ENCODE measurements around the gene DYRK3. TPM values are rescaled to one million over a fixed set of nuclear protein-coding genes. Genes with fewer than 3 reads are reported as not detected.

The DYRK3 gene
- total and polyA plus RNA-seq, 5 donors, result 15.7 to 29.8 (median 22.5) TPM

GRCh38 chr1:206661161-206661820 lies 26.0 kb downstream of the DYRK3 start:
- 76% methylated on average over 11 of the region's 11 CpGs for WGBS
- H3K27ac ChIP-seq (ENCODE audit: low read length), result peak overlapping the region; percentile 50
- no peak for DNase-seq
- peaks cover 29% of the 10 kb centered on the region for H3K4me1 ChIP-seq (ENCODE audit: control insufficient read depth, insufficient read depth, low read length)
- intact Hi-C loops (cut with DNase I), result no loop called here
- no peak overlapping the region for H3K4me3 ChIP-seq (ENCODE audit: low read length)
- H3K27me3 ChIP-seq (ENCODE audit: control insufficient read depth, insufficient read depth), result no peaks in the 10 kb centered on the region
- ATAC-seq, result no peak
- H3K9me3 ChIP-seq (ENCODE audit: control insufficient read depth, low read length), result no peaks in the 10 kb centered on the region

- DNase-seq (no peak), ATAC-seq (no peak)
- intact Hi-C loops (cut with DNase I), result loop anchor here in 1 of 4 donors (2.0 kb wide), 1 partner anchor 28 kb away; the partner anchor contains the start of gene DYRK3
- H3K9me3 ChIP-seq (ENCODE audit: control insufficient read depth, low read length), result no peaks in the 10 kb centered on the region
- H3K4me1 ChIP-seq (ENCODE audit: control insufficient read depth, insufficient read depth, low read length), result peaks cover 29% of the 10 kb centered on the region
- H3K27me3 ChIP-seq (ENCODE audit: control insufficient read depth, insufficient read depth), result no peaks in the 10 kb centered on the region
- H3K27ac ChIP-seq (ENCODE audit: low read length), result peak overlapping the region; percentile 42
- no peak overlapping the region for H3K4me3 ChIP-seq (ENCODE audit: low read length)
- 74% methylated on average over 3 of the region's 3 CpGs for WGBS
Measured at GRCh38 chr1:206662396-206663092, 27.2 kb downstream of the DYRK3 start.

DNA sequence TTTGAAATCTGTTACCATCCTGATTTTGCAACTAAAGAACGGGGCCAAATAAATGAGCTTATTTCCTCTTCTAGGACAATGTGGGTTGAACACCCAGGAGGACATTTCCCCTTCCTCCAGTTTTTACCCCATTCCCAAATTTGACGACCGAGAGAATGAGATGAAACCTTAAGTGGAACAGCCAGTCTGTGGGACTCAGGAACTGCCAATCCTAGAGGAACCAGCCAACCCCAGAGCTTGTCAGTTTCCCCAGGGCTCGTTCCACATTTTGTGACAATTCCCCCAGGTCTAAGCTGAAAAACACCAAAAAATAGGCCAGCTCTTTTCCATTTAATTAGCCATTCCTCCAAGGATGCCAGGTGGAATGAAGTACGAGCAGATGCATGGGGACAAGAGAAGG lies 28.0 kb downstream of the DYRK3 start:
- Histone ChIP-seq H3K9me3 (ENCODE audit: control insufficient read depth, low read length) (no peaks in the 10 kb centered on the region), H3K4me1 (ENCODE audit: control insufficient read depth, insufficient read depth, low read length) (peaks cover 23% of the 10 kb centered on the region), H3K4me3 (ENCODE audit: low read length) (no peak overlapping the region), H3K27me3 (ENCODE audit: control insufficient read depth, insufficient read depth) (no peaks in the 10 kb centered on the region), H3K27ac (ENCODE audit: low read length) (peak overlapping the region; percentile 100)
- DNase-seq (no peak), ATAC-seq (no peak)
- intact Hi-C loops (cut with DNase I), result loop anchor here in 1 of 4 donors (2.0 kb wide), 1 partner anchor 29 kb away; the partner anchor contains the start of gene DYRK3
- WGBS, result 32% methylated on average over 5 of the region's 5 CpGs

- no peak overlapping the region for H3K4me3 ChIP-seq (ENCODE audit: low read length)
- WGBS, result 8% methylated on average over 20 of the region's 20 CpGs
- H3K4me1 ChIP-seq (ENCODE audit: control insufficient read depth, insufficient read depth, low read length), result peaks cover 19% of the 10 kb centered on the region
- ATAC-seq, result peak; percentile 71 to 76
- H3K9me3 ChIP-seq (ENCODE audit: control insufficient read depth, low read length), result no peaks in the 10 kb centered on the region
- intact Hi-C loops (cut with DNase I), result loop anchor here in 2 of 4 donors (2.0 kb wide), 1 partner anchor 29 kb away; the partner anchor contains the start of gene DYRK3 (in 2 of the 2)
- DNase-seq, result peak; percentile 37 to 83 (median 82)
- H3K27me3 ChIP-seq (ENCODE audit: control insufficient read depth, insufficient read depth), result no peaks in the 10 kb centered on the region
- peak overlapping the region; percentile 100 for H3K27ac ChIP-seq (ENCODE audit: low read length)
Measured at GRCh38 chr1:206663832-206664652, 28.7 kb downstream of the DYRK3 start.

DNA sequence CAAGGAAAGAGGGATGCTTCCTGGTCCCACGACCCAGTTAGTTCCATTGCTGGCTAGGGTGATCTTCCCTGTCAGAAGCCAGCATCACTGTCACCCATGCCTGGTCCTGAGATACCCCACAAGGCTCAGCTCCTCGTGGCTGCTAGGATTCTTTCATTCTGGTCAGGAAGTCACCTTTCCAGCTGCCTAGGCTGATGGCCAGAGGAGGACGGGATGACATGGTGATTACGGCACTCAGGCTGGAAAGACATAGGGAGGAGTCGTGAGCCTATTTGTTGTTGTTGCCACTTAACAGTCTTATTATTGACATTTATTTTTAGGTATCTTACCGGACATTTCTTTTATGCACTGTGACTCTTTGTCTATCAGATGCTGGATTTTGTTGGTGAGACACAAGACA lies 29.4 kb downstream of the DYRK3 start:
- H3K4me1 ChIP-seq (ENCODE audit: control insufficient read depth, insufficient read depth, low read length), result peaks cover 13% of the 10 kb centered on the region
- H3K27ac ChIP-seq (ENCODE audit: low read length), result peak overlapping the region; percentile 92
- H3K4me3 ChIP-seq (ENCODE audit: low read length), result peak overlapping the region; percentile 29
- ATAC-seq (peak; percentile 64 to 66), DNase-seq (peak; percentile 41 to 62 (median 62))
- no peaks in the 10 kb centered on the region for H3K27me3 ChIP-seq (ENCODE audit: control insufficient read depth, insufficient read depth)
- WGBS, result 41% methylated on average over 6 of the region's 6 CpGs
- no peaks in the 10 kb centered on the region for H3K9me3 ChIP-seq (ENCODE audit: control insufficient read depth, low read length)
- intact Hi-C loops (cut with DNase I), result loop anchor here in 1 of 4 donors (2.0 kb wide), 1 partner anchor 30 kb away; the partner anchor contains the start of gene DYRK3

- WGBS, result 87% methylated on average over 3 of the region's 3 CpGs
- H3K27me3 ChIP-seq (ENCODE audit: control insufficient read depth, insufficient read depth), result no peaks in the 10 kb centered on the region
- intact Hi-C loops (cut with DNase I), result no loop called here
- peak overlapping the region; percentile 90 for H3K27ac ChIP-seq (ENCODE audit: low read length)
- no peaks in the 10 kb centered on the region for H3K9me3 ChIP-seq (ENCODE audit: control insufficient read depth, low read length)
- no peak for ATAC-seq
- DNase-seq, result no peak
- H3K4me3 ChIP-seq (ENCODE audit: low read length), result peak overlapping the region; percentile 29
- peaks cover 9% of the 10 kb centered on the region for H3K4me1 ChIP-seq (ENCODE audit: control insufficient read depth, insufficient read depth, low read length)
Measured at GRCh38 chr1:206666031-206666561, 30.8 kb downstream of the DYRK3 start.

DNA sequence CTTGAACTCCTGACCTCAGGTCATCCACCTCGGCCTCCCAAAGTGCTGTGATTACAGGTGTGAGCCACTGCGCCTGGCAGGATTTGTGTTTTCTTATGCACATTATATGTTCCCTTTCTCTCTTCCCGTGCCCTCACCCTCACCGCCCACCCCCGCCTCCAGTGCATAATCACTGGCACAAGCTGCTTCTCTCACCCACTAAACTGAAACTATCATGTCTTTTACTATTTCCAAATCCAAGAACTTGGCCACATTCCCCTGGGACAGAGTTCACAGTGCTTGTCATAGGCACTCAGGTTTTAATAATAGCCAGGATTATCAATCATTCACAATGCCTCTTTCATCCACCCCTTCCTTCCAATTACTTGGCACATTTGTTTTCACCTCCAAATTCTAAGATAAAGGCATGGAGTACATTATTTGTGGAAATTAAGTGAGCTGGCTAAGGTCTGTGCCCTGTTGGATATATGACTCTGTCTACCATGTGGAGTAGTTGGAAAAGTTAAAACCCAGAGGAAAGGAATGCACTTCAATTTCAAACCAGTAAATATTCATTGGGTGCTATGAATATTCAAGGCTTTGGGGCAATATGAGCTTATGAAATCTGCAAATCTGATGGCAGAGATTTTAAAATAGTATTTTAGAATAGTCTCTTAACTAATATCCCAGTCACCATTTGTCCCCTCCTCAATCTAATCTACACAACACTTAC lies 31.8 kb downstream of the DYRK3 start:
- no peak overlapping the region for H3K4me3 ChIP-seq (ENCODE audit: low read length)
- intact Hi-C loops (cut with DNase I), result no loop called here
- DNase-seq, result no peak
- H3K27me3 ChIP-seq (ENCODE audit: control insufficient read depth, insufficient read depth), result no peaks in the 10 kb centered on the region
- H3K27ac ChIP-seq (ENCODE audit: low read length), result peak overlapping the region; percentile 87
- 66% methylated on average over 5 of the region's 5 CpGs for WGBS
- H3K4me1 ChIP-seq (ENCODE audit: control insufficient read depth, insufficient read depth, low read length), result peaks cover 10% of the 10 kb centered on the region
- H3K9me3 ChIP-seq (ENCODE audit: control insufficient read depth, low read length), result no peaks in the 10 kb centered on the region
- peak; percentile 13 to 22 for ATAC-seq

DNA sequence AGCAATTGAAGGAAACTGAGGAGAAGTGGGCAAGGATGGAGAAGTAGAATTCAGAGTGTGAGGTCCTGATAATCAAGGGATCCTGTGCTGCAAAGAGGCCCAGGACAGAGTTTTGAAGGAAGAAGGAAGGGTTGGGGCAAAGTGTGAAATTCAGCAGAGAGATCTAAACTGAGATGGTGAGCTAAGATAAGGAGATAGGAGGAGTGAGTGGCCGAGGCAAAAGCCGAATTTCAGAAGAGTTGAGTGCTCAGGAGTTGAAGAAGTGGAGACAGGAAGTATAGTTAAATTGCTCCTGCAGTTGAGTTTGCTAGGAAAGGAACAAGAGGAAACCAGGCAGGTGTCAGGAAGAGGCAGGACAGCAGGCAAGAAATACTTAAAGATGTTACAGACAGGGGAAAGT lies 33.0 kb downstream of the DYRK3 start:
- no peaks in the 10 kb centered on the region for H3K9me3 ChIP-seq (ENCODE audit: control insufficient read depth, low read length)
- H3K27ac ChIP-seq (ENCODE audit: low read length), result no peak overlapping the region
- H3K27me3 ChIP-seq (ENCODE audit: control insufficient read depth, insufficient read depth), result no peaks in the 10 kb centered on the region
- ATAC-seq, result no peak
- no peak overlapping the region for H3K4me3 ChIP-seq (ENCODE audit: low read length)
- peaks cover 10% of the 10 kb centered on the region for H3K4me1 ChIP-seq (ENCODE audit: control insufficient read depth, insufficient read depth, low read length)
- no peak for DNase-seq
- WGBS, result 44% methylated on average over 2 of the region's 2 CpGs
- intact Hi-C loops (cut with DNase I), result no loop called here

DNA sequence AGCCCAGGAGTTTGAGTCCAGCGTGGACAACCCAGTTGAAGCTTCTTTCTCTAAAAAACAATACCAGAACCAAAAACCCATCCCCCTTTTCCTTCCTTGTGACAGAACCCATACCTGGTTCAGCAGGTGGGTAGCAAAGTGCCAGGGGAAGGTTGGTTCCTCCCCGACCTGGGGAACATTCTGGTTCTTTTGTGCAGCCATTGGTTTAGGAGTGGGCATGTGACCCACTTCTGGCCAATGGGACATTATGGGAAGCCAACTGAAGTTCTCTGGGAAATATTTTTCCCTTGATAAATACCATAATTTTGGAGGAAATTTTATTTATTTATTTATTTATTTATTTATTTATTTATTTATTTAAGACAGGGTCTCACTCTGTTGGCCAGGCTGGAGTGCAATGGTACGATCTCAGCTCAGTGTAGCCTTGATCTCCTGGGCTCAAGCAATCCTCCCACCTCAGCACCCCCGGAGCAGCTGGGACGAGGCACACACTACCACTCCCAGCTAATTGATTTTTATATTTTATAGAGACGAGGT lies 33.6 kb downstream of the DYRK3 start:
- peaks cover 6% of the 10 kb centered on the region for H3K4me1 ChIP-seq (ENCODE audit: control insufficient read depth, insufficient read depth, low read length)
- DNase-seq (no peak), ATAC-seq (no peak)
- H3K9me3 ChIP-seq (ENCODE audit: control insufficient read depth, low read length), result no peaks in the 10 kb centered on the region
- 86% methylated on average over 6 of the region's 6 CpGs for WGBS
- intact Hi-C loops (cut with DNase I), result no loop called here
- H3K27me3 ChIP-seq (ENCODE audit: control insufficient read depth, insufficient read depth), result no peaks in the 10 kb centered on the region
- H3K27ac ChIP-seq (ENCODE audit: low read length), result no peak overlapping the region
- H3K4me3 ChIP-seq (ENCODE audit: low read length), result no peak overlapping the region
